K562 (cell line): ENCODE measurements around the gene PAFAH1B2. TPM values are rescaled to one million over a fixed set of nuclear protein-coding genes. Genes with fewer than 3 reads are reported as not detected.

Experiments used
- HLTF ChIP-seq: fragments of 450-650 bp; IDR thresholded peaks from 2 replicates; pipeline ENCODE4 v1.6.1; 2016
- MAZ ChIP-seq, 2 experiments: fragments of 450-650 bp in 1 of 2; sonication (generic) in 1 of 2; formaldehyde crosslinking; IDR thresholded peaks in 1 of 2; conservative IDR thresholded peaks in 1 of 2; 2 replicates each; pipeline versions ENCODE4 v1.4.0 to v1.5.0; 2020; ENCODE audit warnings: mild to moderate bottlenecking in 1 of 2, missing genetic modification reagents in 1 of 2
- MEIS2 ChIP-seq: fragments of 450-650 bp; IDR thresholded peaks from 2 replicates; pipeline ENCODE4 v1.6.1; 2014; ENCODE audit warnings: mild to moderate bottlenecking; ENCODE audit not compliant: partially characterized antibody
- NCOA1 ChIP-seq: fragments of 450-650 bp; IDR thresholded peaks from 2 replicates; pipeline ENCODE4 v1.6.1; 2016; ENCODE audit warnings: low read depth
- NR2C2 ChIP-seq, 2 experiments: fragments of 200-800 bp in 1 of 2; sonication (Bioruptor generic) in 1 of 2; sonication (generic) in 1 of 2; formaldehyde crosslinking in 1 of 2; IDR thresholded peaks; 2 replicates each; pipeline versions ENCODE4 v1.6.1 to v1.8.0; 2016 to 2022; ENCODE audit warnings: mild to moderate bottlenecking in 1 of 2, missing compliant biosample characterization in 1 of 2, missing genetic modification characterization in 1 of 2, missing genetic modification reagents in 1 of 2
- PCBP1 ChIP-seq: fragments of 200-400 bp; formaldehyde crosslinking; IDR thresholded peaks from 2 replicates; pipeline ENCODE4 v1.6.1; 2018; ENCODE audit warnings: mild to moderate bottlenecking, low read depth, low read length; ENCODE audit not compliant: poor library complexity, severe bottlenecking
- RFX7 ChIP-seq: fragments of 250-450 bp; sonication (Bioruptor Pico); IDR thresholded peaks from 2 replicates; pipeline ENCODE4 v1.5.1; 2021; ENCODE audit warnings: mild to moderate bottlenecking
- SMC3 ChIP-seq: conservative IDR thresholded peaks from 2 replicates; pipeline ENCODE4 v1.6.1; 2011; ENCODE audit warnings: low read depth, low read length, improper control_type of control experiment; ENCODE audit not compliant: insufficient read depth
- TAL1 ChIP-seq: fragments of 450-650 bp; IDR thresholded peaks from 2 replicates; pipeline ENCODE4 v1.6.1; 2016; ENCODE audit warnings: mild to moderate bottlenecking
- TOE1 ChIP-seq, 2 experiments: fragments of 450-650 bp in 1 of 2; sonication (generic) in 1 of 2; formaldehyde crosslinking in 1 of 2; IDR thresholded peaks; 2 replicates each; pipeline versions ENCODE4 v1.7.1 to v1.8.0; 2016 to 2022; ENCODE audit warnings: borderline replicate concordance in 2 of 2, mild to moderate bottlenecking in 2 of 2, antibody characterized with exemption in 1 of 2, inconsistent platforms in 1 of 2, low read depth in 1 of 2, missing genetic modification reagents in 1 of 2, moderate library complexity in 1 of 2
- ZBTB7A ChIP-seq: IDR thresholded peaks from 2 replicates; pipeline ENCODE4 v1.6.1; 2011; ENCODE audit warnings: low read depth, mild to moderate bottlenecking, low read length, moderate library complexity, borderline replicate concordance; ENCODE audit not compliant: control insufficient read depth
- ZFX ChIP-seq: sonication (generic); formaldehyde crosslinking; IDR thresholded peaks from 2 replicates; pipeline ENCODE4 v1.8.0; 2022; ENCODE audit warnings: mild to moderate bottlenecking, missing genetic modification reagents, moderate library complexity
- ZNF584 ChIP-seq: fragments of 200-800 bp; sonication (Bioruptor generic); IDR thresholded peaks from 2 replicates; pipeline ENCODE4 v1.6.1; 2016; ENCODE audit warnings: low read depth, mild to moderate bottlenecking, missing genetic modification characterization, missing compliant biosample characterization
- polyA plus RNA-seq, 8 experiments: library from polyadenylated mRNA; depleted of rRNA in 4 of 8; stranded (reverse) in 5 of 8; unstranded in 3 of 8; fragments of >200 nt; fragmentation: Nextera tagmentation in 2 of 8; fragmentation: Illumina TruSeq in 1 of 8; extraction: Ambion mirVana in 2 of 8; extraction: Trizol in 1 of 8; gene quantifications; 2 replicates each; pipeline versions ENCODE4 v1.2.1 to v1.2.3, GENCODE V29; 2011 to 2014; ENCODE audit warnings: inconsistent platforms in 1 of 8, missing spikeins in 1 of 8
- total RNA-seq, 7 experiments: library from RNA; depleted of rRNA in 6 of 7; stranded (reverse); fragments of >200 nt in 6 of 7; fragmentation: Illumina TruSeq in 2 of 7; extraction: Trizol in 2 of 7; gene quantifications; 2 replicates each; pipeline versions ENCODE4 v1.2.1 to v1.2.3, GENCODE V29; 2011 to 2021; ENCODE audit warnings: low replicate concordance in 1 of 7
- TF ChIP-seq, protein P1 (sequence below), 2 experiments: fragments of 150-350 bp in 1 of 2; IDR thresholded peaks; 2 replicates each; pipeline ENCODE4 v1.6.1; 2012 to 2016; ENCODE audit warnings: low read depth in 2 of 2, low read length in 2 of 2, mild to moderate bottlenecking in 1 of 2, moderate library complexity in 1 of 2
- TF ChIP-seq, protein P2 (sequence below), 2 experiments: IDR thresholded peaks in 1 of 2; conservative IDR thresholded peaks in 1 of 2; 2 replicates each; pipeline ENCODE4 v1.6.1; 2016; ENCODE audit warnings: low read depth in 2 of 2, mild to moderate bottlenecking in 1 of 2, missing compliant biosample characterization in 1 of 2, missing genetic modification characterization in 1 of 2, moderate library complexity in 1 of 2
- TF ChIP-seq, protein P3 (sequence below), 3 experiments: IDR thresholded peaks in 2 of 3; conservative IDR thresholded peaks in 1 of 3; 2 replicates each; pipeline ENCODE4 v1.5.1; 2011 to 2012; ENCODE audit warnings: low read length in 3 of 3, mild to moderate bottlenecking in 3 of 3, control low read depth in 2 of 3, improper control_type of control experiment in 1 of 3, inconsistent platforms in 1 of 3, low read depth in 1 of 3, mixed read lengths in 1 of 3, moderate library complexity in 1 of 3; ENCODE audit not compliant: insufficient read depth in 2 of 3

The PAFAH1B2 gene
- total and polyA plus RNA-seq, 9 of the 15 experiments (the other 6 are each of a cell fraction or from before 2014, with no cell fraction given): 27.8 to 94.7 (median 64.9) TPM

DNA sequence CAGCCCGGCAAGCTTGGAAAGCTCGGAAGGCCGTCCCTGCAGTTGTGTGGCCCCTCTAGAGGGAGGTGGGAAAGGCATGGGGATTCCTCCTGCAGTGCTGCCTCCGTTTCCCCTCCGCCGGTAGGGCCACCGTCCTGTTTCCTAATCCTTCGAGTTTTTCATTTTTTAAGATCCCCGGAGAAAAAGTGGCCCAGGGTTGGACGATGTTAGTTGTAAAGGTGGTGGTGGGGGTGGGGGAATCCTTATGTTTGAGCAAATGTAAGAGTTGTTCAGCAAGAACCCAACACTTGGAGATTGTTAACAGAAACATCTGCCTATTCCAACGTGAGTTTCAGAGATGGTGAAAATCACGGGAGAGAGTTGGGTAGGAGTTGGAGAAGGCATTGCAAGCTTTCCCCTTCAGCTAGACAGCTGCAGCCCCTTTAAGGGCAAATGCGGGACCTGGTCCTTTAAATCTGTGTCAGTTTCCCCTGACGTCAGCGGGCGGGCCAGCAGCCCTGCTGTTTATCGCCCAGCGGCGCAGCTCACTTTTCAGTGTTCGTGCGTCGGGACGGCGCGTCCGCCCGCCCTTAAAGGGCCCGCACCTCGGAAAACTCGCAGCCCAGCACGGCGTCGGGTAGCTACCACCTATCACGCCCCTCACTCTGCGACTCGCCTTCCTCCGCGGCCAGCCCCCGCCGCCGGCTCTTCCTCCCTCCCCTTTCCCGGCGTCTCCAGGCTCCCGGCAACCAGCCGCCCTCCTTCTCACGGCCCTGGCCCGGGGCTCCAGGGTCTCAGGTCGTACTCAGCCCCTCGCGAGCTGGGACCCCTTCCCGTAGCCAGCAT, 34.3 kb downstream of the PAFAH1B2 start, which contains the start of gene SIDT2 (continued):
- TF ChIP-seq, protein P1, sequence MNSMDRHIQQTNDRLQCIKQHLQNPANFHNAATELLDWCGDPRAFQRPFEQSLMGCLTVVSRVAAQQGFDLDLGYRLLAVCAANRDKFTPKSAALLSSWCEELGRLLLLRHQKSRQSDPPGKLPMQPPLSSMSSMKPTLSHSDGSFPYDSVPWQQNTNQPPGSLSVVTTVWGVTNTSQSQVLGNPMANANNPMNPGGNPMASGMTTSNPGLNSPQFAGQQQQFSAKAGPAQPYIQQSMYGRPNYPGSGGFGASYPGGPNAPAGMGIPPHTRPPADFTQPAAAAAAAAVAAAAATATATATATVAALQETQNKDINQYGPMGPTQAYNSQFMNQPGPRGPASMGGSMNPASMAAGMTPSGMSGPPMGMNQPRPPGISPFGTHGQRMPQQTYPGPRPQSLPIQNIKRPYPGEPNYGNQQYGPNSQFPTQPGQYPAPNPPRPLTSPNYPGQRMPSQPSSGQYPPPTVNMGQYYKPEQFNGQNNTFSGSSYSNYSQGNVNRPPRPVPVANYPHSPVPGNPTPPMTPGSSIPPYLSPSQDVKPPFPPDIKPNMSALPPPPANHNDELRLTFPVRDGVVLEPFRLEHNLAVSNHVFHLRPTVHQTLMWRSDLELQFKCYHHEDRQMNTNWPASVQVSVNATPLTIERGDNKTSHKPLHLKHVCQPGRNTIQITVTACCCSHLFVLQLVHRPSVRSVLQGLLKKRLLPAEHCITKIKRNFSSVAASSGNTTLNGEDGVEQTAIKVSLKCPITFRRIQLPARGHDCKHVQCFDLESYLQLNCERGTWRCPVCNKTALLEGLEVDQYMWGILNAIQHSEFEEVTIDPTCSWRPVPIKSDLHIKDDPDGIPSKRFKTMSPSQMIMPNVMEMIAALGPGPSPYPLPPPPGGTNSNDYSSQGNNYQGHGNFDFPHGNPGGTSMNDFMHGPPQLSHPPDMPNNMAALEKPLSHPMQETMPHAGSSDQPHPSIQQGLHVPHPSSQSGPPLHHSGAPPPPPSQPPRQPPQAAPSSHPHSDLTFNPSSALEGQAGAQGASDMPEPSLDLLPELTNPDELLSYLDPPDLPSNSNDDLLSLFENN (IDR thresholded peaks at IDR 0.05; ENCODE audit: low read depth in 2 of 2, low read length in 2 of 2): 0 out of 4 replicates have a peak, but pooled peaks of 1 of the 2 experiments have one; percentile 42
- TF ChIP-seq HLTF: no peak
- peak; percentile 35 to 63; a peak in 1 of 4 replicates for TF ChIP-seq MAZ (CRISPR knock-in tag; conservative IDR thresholded peaks at IDR 0.05 in 1 of 2, IDR thresholded peaks at IDR 0.05 in 1 of 2)
- TF ChIP-seq RFX7 (CRISPR knock-in tag): no peak
- TF ChIP-seq ZBTB7A: peak; percentile 80; the same call in 1 of the 2 replicates
- TF ChIP-seq ZFX (CRISPR knock-in tag): peak; percentile 59; the same call in 1 of the 2 replicates
- TF ChIP-seq, protein P2, sequence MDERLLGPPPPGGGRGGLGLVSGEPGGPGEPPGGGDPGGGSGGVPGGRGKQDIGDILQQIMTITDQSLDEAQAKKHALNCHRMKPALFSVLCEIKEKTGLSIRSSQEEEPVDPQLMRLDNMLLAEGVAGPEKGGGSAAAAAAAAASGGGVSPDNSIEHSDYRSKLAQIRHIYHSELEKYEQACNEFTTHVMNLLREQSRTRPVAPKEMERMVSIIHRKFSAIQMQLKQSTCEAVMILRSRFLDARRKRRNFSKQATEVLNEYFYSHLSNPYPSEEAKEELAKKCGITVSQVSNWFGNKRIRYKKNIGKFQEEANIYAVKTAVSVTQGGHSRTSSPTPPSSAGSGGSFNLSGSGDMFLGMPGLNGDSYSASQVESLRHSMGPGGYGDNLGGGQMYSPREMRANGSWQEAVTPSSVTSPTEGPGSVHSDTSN (CRISPR knock-in tag; IDR thresholded peaks at IDR 0.05; ENCODE audit: low read depth): no peak
- TF ChIP-seq, protein P2 (tag; conservative IDR thresholded peaks at IDR 0.05; ENCODE audit: low read depth): no peak
- no peak for TF ChIP-seq ZNF584 (CRISPR knock-in tag)
- TF ChIP-seq TAL1: peak; percentile 20; the same call in 1 of the 2 replicates
- TF ChIP-seq, protein P3, sequence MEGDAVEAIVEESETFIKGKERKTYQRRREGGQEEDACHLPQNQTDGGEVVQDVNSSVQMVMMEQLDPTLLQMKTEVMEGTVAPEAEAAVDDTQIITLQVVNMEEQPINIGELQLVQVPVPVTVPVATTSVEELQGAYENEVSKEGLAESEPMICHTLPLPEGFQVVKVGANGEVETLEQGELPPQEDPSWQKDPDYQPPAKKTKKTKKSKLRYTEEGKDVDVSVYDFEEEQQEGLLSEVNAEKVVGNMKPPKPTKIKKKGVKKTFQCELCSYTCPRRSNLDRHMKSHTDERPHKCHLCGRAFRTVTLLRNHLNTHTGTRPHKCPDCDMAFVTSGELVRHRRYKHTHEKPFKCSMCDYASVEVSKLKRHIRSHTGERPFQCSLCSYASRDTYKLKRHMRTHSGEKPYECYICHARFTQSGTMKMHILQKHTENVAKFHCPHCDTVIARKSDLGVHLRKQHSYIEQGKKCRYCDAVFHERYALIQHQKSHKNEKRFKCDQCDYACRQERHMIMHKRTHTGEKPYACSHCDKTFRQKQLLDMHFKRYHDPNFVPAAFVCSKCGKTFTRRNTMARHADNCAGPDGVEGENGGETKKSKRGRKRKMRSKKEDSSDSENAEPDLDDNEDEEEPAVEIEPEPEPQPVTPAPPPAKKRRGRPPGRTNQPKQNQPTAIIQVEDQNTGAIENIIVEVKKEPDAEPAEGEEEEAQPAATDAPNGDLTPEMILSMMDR (IDR thresholded peaks at IDR 0.05 in 2 of 3, conservative IDR thresholded peaks at IDR 0.05 in 1 of 3; ENCODE audit: insufficient read depth in 2 of 3, low read depth in 1 of 3, low read length in 3 of 3): peak in 1 of 3 experiments; percentile 7; a peak in 1 of 6 replicates
- peak; percentile 94 for TF ChIP-seq TOE1 (IDR thresholded peaks at IDR 0.05; ENCODE audit: borderline replicate concordance)
- TF ChIP-seq TOE1 (CRISPR knock-in tag; IDR thresholded peaks at IDR 0.05; ENCODE audit: borderline replicate concordance, low read depth): no peak
- TF ChIP-seq MEIS2: peak; percentile 50
- peak; percentile 58 for TF ChIP-seq PCBP1
- no peak for TF ChIP-seq NCOA1
- no peak for TF ChIP-seq SMC3
- TF ChIP-seq NR2C2 (CRISPR knock-in tag; IDR thresholded peaks at IDR 0.05): no peak
- no peak for TF ChIP-seq NR2C2 (tag; IDR thresholded peaks at IDR 0.05)
